Loucy (cell line): ENCODE results near the gene DMRTB1.

Experiments
- H2AFZ ChIP-seq: fragments of 200-600 bp; sonication (generic); 2 replicates; pipeline ENCODE4 v1.6.0; 2016; ENCODE audit warnings: antibody characterized with exemption, mild to moderate bottlenecking, low read length, moderate library complexity
- H3F3A ChIP-seq: fragments of 200-600 bp; 2 replicates; pipeline ENCODE4 v1.6.0; 2016; ENCODE audit warnings: antibody characterized with exemption, low read depth, mild to moderate bottlenecking
- H3K27me3 ChIP-seq: fragments of 200-600 bp; sonication (generic); 2 replicates; pipeline ENCODE4 v1.6.1; 2014; ENCODE audit warnings: low read length, mild to moderate bottlenecking; ENCODE audit not compliant: insufficient read depth, poor library complexity, severe bottlenecking
- H3K36me3 ChIP-seq: fragments of 200-600 bp; sonication (generic); 2 replicates; pipeline ENCODE4 v1.6.1; 2016; ENCODE audit warnings: low read length; ENCODE audit not compliant: insufficient read depth
- H3K4me1 ChIP-seq: fragments of 200-600 bp; sonication (generic); 2 replicates; pipeline ENCODE4 v1.5.1; 2014; ENCODE audit warnings: low read length, mild to moderate bottlenecking; ENCODE audit not compliant: insufficient read depth, poor library complexity, severe bottlenecking
- H3K4me2 ChIP-seq: fragments of 200-600 bp; sonication (generic); 2 replicates; pipeline ENCODE4 v1.6.0; 2014; ENCODE audit warnings: antibody characterized with exemption, low read length, low read depth, mild to moderate bottlenecking; ENCODE audit not compliant: poor library complexity, severe bottlenecking
- H3K4me3 ChIP-seq: fragments of 200-600 bp; sonication (generic); 2 replicates; pipeline ENCODE4 v1.5.1; 2014; ENCODE audit warnings: low read length, mild to moderate bottlenecking, mixed read lengths; ENCODE audit not compliant: poor library complexity, severe bottlenecking
- H3K79me2 ChIP-seq: fragments of 200-600 bp; sonication (generic); 2 replicates; pipeline ENCODE4 v1.6.1; 2014; ENCODE audit warnings: low read length; ENCODE audit not compliant: insufficient read depth
- H3K9ac ChIP-seq: fragments of 200-600 bp; sonication (generic); 2 replicates; pipeline ENCODE4 v1.6.0; 2014; ENCODE audit warnings: mild to moderate bottlenecking, low read depth, low read length, moderate library complexity; ENCODE audit not compliant: poor library complexity, severe bottlenecking
- H3K9me2 ChIP-seq: fragments of 200-600 bp; sonication (generic); replicated peaks from 2 replicates; pipeline ENCODE4 v1.6.1; 2016; ENCODE audit warnings: low read depth, low read length, mixed read lengths
- H3K9me3 ChIP-seq: fragments of 200-600 bp; sonication (generic); 2 replicates; pipeline ENCODE4 v1.6.1; 2014; ENCODE audit warnings: mild to moderate bottlenecking, antibody characterized with exemption, low read length, low read depth; ENCODE audit not compliant: insufficient read depth
- H4K20me1 ChIP-seq: fragments of 200-600 bp; sonication (generic); 2 replicates; pipeline ENCODE4 v1.6.0; 2014; ENCODE audit warnings: antibody characterized with exemption, low read length, mild to moderate bottlenecking; ENCODE audit not compliant: insufficient read depth, poor library complexity, severe bottlenecking
- CTCF ChIP-seq: fragments of 200-600 bp; sonication (generic); conservative IDR thresholded peaks from 2 replicates; pipeline ENCODE4 v1.5.1; 2014; ENCODE audit warnings: mild to moderate bottlenecking, antibody characterized with exemption, low read length
- EZH2phosphoT487 ChIP-seq: fragments of 200-600 bp; IDR thresholded peaks from 2 replicates; pipeline ENCODE4 v1.6.1; 2018; ENCODE audit warnings: antibody characterized with exemption, mild to moderate bottlenecking, moderate library complexity, borderline replicate concordance

Gene DMRTB1

GRCh38 chr1:53481456-53481855 is 22.3 kb downstream of the DMRTB1 start:
- no peaks in the 10 kb centered on the region for H4K20me1 ChIP-seq
- no peak overlapping the region for H3K4me3 ChIP-seq
- no peaks in the 10 kb centered on the region for H3K27me3 ChIP-seq
- TF ChIP-seq CTCF = no peak
- no peak for TF ChIP-seq EZH2phosphoT487
- H2AFZ ChIP-seq = no peak overlapping the region
- no peaks in the 10 kb centered on the region for H3K79me2 ChIP-seq
- no peaks in the 10 kb centered on the region for H3K36me3 ChIP-seq
- H3K4me1 ChIP-seq = peaks cover 19% of the 10 kb centered on the region
- no peaks in the 10 kb centered on the region for H3K9me3 ChIP-seq
- H3K4me2 ChIP-seq = no peak overlapping the region
- no peaks in the 10 kb centered on the region for H3F3A ChIP-seq
- no peaks in the 10 kb centered on the region for H3K9me2 ChIP-seq
- no peak overlapping the region for H3K9ac ChIP-seq

- Histone ChIP-seq H3K36me3 (no peaks in the 10 kb centered on the region), H3K27me3 (no peaks in the 10 kb centered on the region), H3K4me1 (peaks cover 23% of the 10 kb centered on the region), H2AFZ (no peak overlapping the region), H3K4me2 (no peak overlapping the region), H3K9ac (no peak overlapping the region), H3F3A (no peaks in the 10 kb centered on the region), H3K79me2 (no peaks in the 10 kb centered on the region), H4K20me1 (no peaks in the 10 kb centered on the region), H3K9me2 (no peaks in the 10 kb centered on the region), H3K4me3 (no peak overlapping the region), H3K9me3 (no peaks in the 10 kb centered on the region)
- no peak for TF ChIP-seq CTCF
- no peak for TF ChIP-seq EZH2phosphoT487
Measured at GRCh38 chr1:53482441-53483153, 23.4 kb downstream of the DMRTB1 start.

GRCh38 chr1:53483170-53483569 is 24.0 kb downstream of the DMRTB1 start:
- Histone ChIP-seq H3K4me2 (no peak overlapping the region), H3K27me3 (no peaks in the 10 kb centered on the region), H3K36me3 (no peaks in the 10 kb centered on the region), H3K9me2 (no peaks in the 10 kb centered on the region), H3K9ac (no peak overlapping the region), H2AFZ (no peak overlapping the region), H3K4me3 (no peak overlapping the region), H3K4me1 (peaks cover 23% of the 10 kb centered on the region), H4K20me1 (no peaks in the 10 kb centered on the region), H3K79me2 (no peaks in the 10 kb centered on the region), H3F3A (no peaks in the 10 kb centered on the region), H3K9me3 (no peaks in the 10 kb centered on the region)
- no peak for TF ChIP-seq CTCF
- no peak for TF ChIP-seq EZH2phosphoT487
